ENCODE measurements around the gene PRSS21.

DNA sequence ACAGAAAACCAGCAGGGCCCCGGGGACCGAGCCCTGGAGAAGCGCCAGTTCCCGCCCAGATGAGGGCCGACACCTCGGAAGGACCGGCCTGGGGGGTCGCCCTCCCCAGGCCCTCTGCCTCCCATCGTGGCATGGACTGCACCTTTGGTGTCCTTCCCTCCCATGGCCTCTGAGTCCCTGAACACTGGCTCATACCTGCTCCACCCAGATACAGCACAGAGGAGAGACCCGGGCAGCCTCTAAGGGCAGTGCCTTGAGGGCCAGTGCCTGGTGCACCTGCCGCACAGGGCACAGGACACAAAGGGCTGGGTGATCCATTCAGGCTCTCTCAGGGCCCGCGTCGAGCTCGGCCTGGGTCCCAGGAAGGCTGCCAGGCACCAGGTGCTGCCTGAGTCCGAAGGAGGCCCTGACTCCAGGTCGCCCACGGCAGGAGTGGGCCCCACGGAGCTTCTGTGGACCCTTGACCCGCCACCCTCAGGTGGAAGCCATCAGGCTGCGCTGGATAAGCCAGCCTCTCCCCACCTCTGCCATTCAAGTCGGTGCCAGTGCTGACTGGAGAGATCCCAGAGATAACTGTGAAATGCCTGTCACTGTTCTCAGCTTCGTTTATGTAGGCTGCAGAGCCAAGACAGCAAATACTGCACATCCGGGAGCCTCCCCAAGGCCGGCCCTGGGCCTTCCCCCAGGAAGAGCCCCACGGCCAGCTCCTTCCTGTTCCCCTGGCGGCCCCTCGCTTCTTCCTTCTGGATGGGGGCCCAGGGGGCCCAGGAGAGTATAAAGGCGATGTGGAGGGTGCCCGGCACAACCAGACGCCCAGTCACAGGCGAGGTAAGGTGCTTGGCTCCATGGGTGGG lies 12.7 kb downstream of the PRSS21 start, which contains the start of gene ZG16B:
- TF ChIP-seq, protein P1, sequence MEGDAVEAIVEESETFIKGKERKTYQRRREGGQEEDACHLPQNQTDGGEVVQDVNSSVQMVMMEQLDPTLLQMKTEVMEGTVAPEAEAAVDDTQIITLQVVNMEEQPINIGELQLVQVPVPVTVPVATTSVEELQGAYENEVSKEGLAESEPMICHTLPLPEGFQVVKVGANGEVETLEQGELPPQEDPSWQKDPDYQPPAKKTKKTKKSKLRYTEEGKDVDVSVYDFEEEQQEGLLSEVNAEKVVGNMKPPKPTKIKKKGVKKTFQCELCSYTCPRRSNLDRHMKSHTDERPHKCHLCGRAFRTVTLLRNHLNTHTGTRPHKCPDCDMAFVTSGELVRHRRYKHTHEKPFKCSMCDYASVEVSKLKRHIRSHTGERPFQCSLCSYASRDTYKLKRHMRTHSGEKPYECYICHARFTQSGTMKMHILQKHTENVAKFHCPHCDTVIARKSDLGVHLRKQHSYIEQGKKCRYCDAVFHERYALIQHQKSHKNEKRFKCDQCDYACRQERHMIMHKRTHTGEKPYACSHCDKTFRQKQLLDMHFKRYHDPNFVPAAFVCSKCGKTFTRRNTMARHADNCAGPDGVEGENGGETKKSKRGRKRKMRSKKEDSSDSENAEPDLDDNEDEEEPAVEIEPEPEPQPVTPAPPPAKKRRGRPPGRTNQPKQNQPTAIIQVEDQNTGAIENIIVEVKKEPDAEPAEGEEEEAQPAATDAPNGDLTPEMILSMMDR (IDR thresholded peaks at IDR 0.05): no peak
- no peak for TF ChIP-seq EP300 (IDR thresholded peaks at IDR 0.05; ENCODE audit: low read depth)
- no peak for TF ChIP-seq POLR2A (IDR thresholded peaks at IDR 0.05)
